Activated naive CD4-positive, alpha-beta T cell treated with anti-CD3 and anti-CD28 coated beads for 36 hours (primary cell): ENCODE measurements around the gene ANKRD22. TPM values are rescaled to one million over a fixed set of nuclear protein-coding genes. Genes with fewer than 3 reads are reported as not detected.

Source experiments
- CTCF ChIA-PET: fragments of 350-600 bp; sonication (Branson Sonifier 250); formaldehyde crosslinking; loops from one replicate; lab custom pipeline; 2021; ENCODE audit warnings: antibody characterized with exemption; lab: Charles Lee
- DNase-seq: peaks from one replicate; pipeline ENCODE4 v3.0.0-alpha.2; 2020
- H3K27ac Mint-ChIP-seq: one replicate; pipeline ENCODE4 v1.8.0; 2021; ENCODE audit warnings: mild to moderate bottlenecking, mixed read lengths
- H3K27me3 Mint-ChIP-seq: one replicate; pipeline ENCODE4 v1.8.0; 2021; ENCODE audit warnings: low read depth, mixed read lengths
- H3K36me3 Mint-ChIP-seq: one replicate; pipeline ENCODE4 v1.8.0; 2021; ENCODE audit warnings: low read depth, mixed read lengths
- H3K4me1 Mint-ChIP-seq: one replicate; pipeline ENCODE4 v1.8.0; 2021; ENCODE audit warnings: low read depth, mixed read lengths
- H3K4me3 Mint-ChIP-seq: one replicate; pipeline ENCODE4 v1.8.0; 2021; ENCODE audit warnings: mild to moderate bottlenecking, moderate library complexity, mixed read lengths
- H3K9me3 Mint-ChIP-seq: one replicate; pipeline ENCODE4 v1.8.0; 2021; ENCODE audit warnings: mixed read lengths
- intact Hi-C: fragments of 100-400 bp; cut with micrococcal nuclease; formaldehyde crosslinking; loops from one replicate; pipeline ENCODE4 v1.15.1; 2023
- total RNA-seq, 2 experiments: library from RNA; stranded (reverse); gene quantifications; one replicate each; pipeline ENCODE4 v1.2.3, GENCODE V29; 2021

Gene ANKRD22
- total RNA-seq, 2 experiments from 2014 or later = 0.12 TPM; not detected in 1

- CTCF ChIA-PET = no interaction called here
- Mint-ChIP-seq H3K4me1 (peaks cover 16% of the 10 kb centered on the region), H3K9me3 (no peaks in the 10 kb centered on the region), H3K27me3 (peaks cover 3% of the 10 kb centered on the region), H3K27ac (no peak overlapping the region), H3K4me3 (no peak overlapping the region), H3K36me3 (no peaks in the 10 kb centered on the region)
- intact Hi-C loops = no loop called here
- no peak for DNase-seq
Observed at GRCh38 chr10:88874281-88874680, 22.6 kb upstream of the ANKRD22 start.

- intact Hi-C loops = no loop called here
- no peak overlapping the region for H3K27ac Mint-ChIP-seq
- H3K36me3 Mint-ChIP-seq = no peaks in the 10 kb centered on the region
- no peak for DNase-seq
- H3K27me3 Mint-ChIP-seq = peaks cover 3% of the 10 kb centered on the region
- CTCF ChIA-PET = no interaction called here
- H3K4me1 Mint-ChIP-seq = peaks cover 12% of the 10 kb centered on the region
- no peak overlapping the region for H3K4me3 Mint-ChIP-seq
- H3K9me3 Mint-ChIP-seq = no peaks in the 10 kb centered on the region
Observed at GRCh38 chr10:88873757-88874156, 22.1 kb upstream of the ANKRD22 start.

GRCh38 chr10:88870089-88870488 is 18.4 kb upstream of the ANKRD22 start:
- Mint-ChIP-seq H3K4me3 (no peak overlapping the region), H3K27me3 (peaks cover 3% of the 10 kb centered on the region), H3K36me3 (no peaks in the 10 kb centered on the region), H3K27ac (no peak overlapping the region), H3K4me1 (no peaks in the 10 kb centered on the region), H3K9me3 (no peaks in the 10 kb centered on the region)
- intact Hi-C loops = no loop called here
- no peak for DNase-seq
- CTCF ChIA-PET = interaction anchor here (0.6 to 1.4 kb wide), 4 partner anchors 35 to 63 kb away, joined by 4 to 9 read pairs (median 4); no protein-coding TSS in a partner anchor

- no peak overlapping the region for H3K27ac Mint-ChIP-seq
- no peak for DNase-seq
- intact Hi-C loops = no loop called here
Observed at GRCh38 chr10:88866454-88866853, 14.8 kb upstream of the ANKRD22 start.

GRCh38 chr10:88865281-88865876 is 13.7 kb upstream of the ANKRD22 start:
- Mint-ChIP-seq H3K27ac (no peak overlapping the region), H3K36me3 (no peaks in the 10 kb centered on the region), H3K4me3 (no peak overlapping the region), H3K27me3 (peaks cover 15% of the 10 kb centered on the region), H3K9me3 (no peaks in the 10 kb centered on the region), H3K4me1 (no peaks in the 10 kb centered on the region)
- no peak for DNase-seq
- intact Hi-C loops = loop anchor here (1.0 kb wide), 3 partner anchors 30 to 177 kb away; no protein-coding TSS in a partner anchor
- CTCF ChIA-PET = interaction anchor here (0.6 to 1.8 kb wide), 6 partner anchors 29 to 301 kb away, joined by 3 to 16 read pairs (median 3); no protein-coding TSS in a partner anchor

More at GRCh38 chr10:88866454-88866853, 14.8 kb upstream of the ANKRD22 start:
- no peak overlapping the region for H3K4me3 Mint-ChIP-seq
- H3K4me1 Mint-ChIP-seq = no peaks in the 10 kb centered on the region
- H3K9me3 Mint-ChIP-seq = no peaks in the 10 kb centered on the region
- H3K27me3 Mint-ChIP-seq = peaks cover 14% of the 10 kb centered on the region
- no peaks in the 10 kb centered on the region for H3K36me3 Mint-ChIP-seq
- CTCF ChIA-PET = no interaction called here

GRCh38 chr10:88861036-88861435 is 9.4 kb upstream of the ANKRD22 start:
- CTCF ChIA-PET = no interaction called here
- H3K27me3 Mint-ChIP-seq = peaks cover 15% of the 10 kb centered on the region

GRCh38 chr10:88858491-88858890 is 6.8 kb upstream of the ANKRD22 start:
- no peak overlapping the region for H3K27ac Mint-ChIP-seq
- CTCF ChIA-PET = interaction anchor here (3.0 kb wide), 1 partner anchor 23 kb away, joined by 21 read pairs; no protein-coding TSS in a partner anchor
- no peaks in the 10 kb centered on the region for H3K9me3 Mint-ChIP-seq
- H3K4me1 Mint-ChIP-seq = peaks cover 4% of the 10 kb centered on the region
- H3K36me3 Mint-ChIP-seq = no peaks in the 10 kb centered on the region
- intact Hi-C loops = loop anchor here (1.0 kb wide), 1 partner anchor 10 kb away; no protein-coding TSS in a partner anchor
- peaks cover 10% of the 10 kb centered on the region for H3K27me3 Mint-ChIP-seq
- no peak for DNase-seq
- H3K4me3 Mint-ChIP-seq = no peak overlapping the region

More at GRCh38 chr10:88861036-88861435, 9.4 kb upstream of the ANKRD22 start:
- Mint-ChIP-seq H3K9me3 (no peaks in the 10 kb centered on the region), H3K4me3 (no peak overlapping the region), H3K4me1 (peaks cover 4% of the 10 kb centered on the region), H3K27ac (no peak overlapping the region), H3K36me3 (no peaks in the 10 kb centered on the region)
- intact Hi-C loops = no loop called here
- DNase-seq = no peak

GRCh38 chr10:88857831-88858230 is 6.2 kb upstream of the ANKRD22 start:
- Mint-ChIP-seq H3K27me3 (peaks cover 5% of the 10 kb centered on the region), H3K27ac (no peak overlapping the region), H3K4me3 (no peak overlapping the region), H3K36me3 (no peaks in the 10 kb centered on the region), H3K9me3 (no peaks in the 10 kb centered on the region), H3K4me1 (peaks cover 4% of the 10 kb centered on the region)
- intact Hi-C loops = loop anchor here (1.0 kb wide), 1 partner anchor 10 kb away; no protein-coding TSS in a partner anchor
- no peak for DNase-seq
- CTCF ChIA-PET = interaction anchor here (0.8 to 3.0 kb wide), 3 partner anchors 22 to 360 kb away, joined by 3 to 21 read pairs (median 4); no protein-coding TSS in a partner anchor

GRCh38 chr10:88854684-88855083 is 3.0 kb upstream of the ANKRD22 start:
- intact Hi-C loops = no loop called here
- CTCF ChIA-PET = no interaction called here
- Mint-ChIP-seq H3K27ac (no peak overlapping the region), H3K4me1 (peaks cover 4% of the 10 kb centered on the region), H3K36me3 (no peaks in the 10 kb centered on the region), H3K4me3 (no peak overlapping the region), H3K27me3 (peaks cover 2% of the 10 kb centered on the region), H3K9me3 (no peaks in the 10 kb centered on the region)
- no peak for DNase-seq

- Mint-ChIP-seq H3K27me3 (peaks cover 2% of the 10 kb centered on the region), H3K4me1 (peaks cover 13% of the 10 kb centered on the region), H3K9me3 (no peaks in the 10 kb centered on the region), H3K4me3 (no peak overlapping the region), H3K36me3 (no peaks in the 10 kb centered on the region), H3K27ac (no peak overlapping the region)
- intact Hi-C loops = no loop called here
- no peak for DNase-seq
- CTCF ChIA-PET = interaction anchor here (2.0 to 2.1 kb wide), 2 partner anchors 17 to 80 kb away, joined by 5 to 16 read pairs; no protein-coding TSS in a partner anchor
Observed at GRCh38 chr10:88853155-88853881, 1.7 kb upstream of the ANKRD22 start.

- intact Hi-C loops = no loop called here
- Mint-ChIP-seq H3K4me1 (peaks cover 13% of the 10 kb centered on the region), H3K27me3 (peaks cover 2% of the 10 kb centered on the region), H3K36me3 (no peaks in the 10 kb centered on the region), H3K4me3 (no peak overlapping the region), H3K27ac (no peak overlapping the region), H3K9me3 (no peaks in the 10 kb centered on the region)
- CTCF ChIA-PET = interaction anchor here (2.0 to 2.1 kb wide), 2 partner anchors 16 to 81 kb away, joined by 5 to 16 read pairs; no protein-coding TSS in a partner anchor
- no peak for DNase-seq
Observed at GRCh38 chr10:88852327-88852726, 683 bp upstream of the ANKRD22 start.

- no peak overlapping the region for H3K27ac Mint-ChIP-seq
- no peak overlapping the region for H3K4me3 Mint-ChIP-seq
- no peak for DNase-seq
- intact Hi-C loops = no loop called here
- H3K9me3 Mint-ChIP-seq = no peaks in the 10 kb centered on the region
- H3K27me3 Mint-ChIP-seq = peaks cover 2% of the 10 kb centered on the region
- H3K4me1 Mint-ChIP-seq = peaks cover 13% of the 10 kb centered on the region
- CTCF ChIA-PET = interaction anchor here (1.3 kb wide), 1 partner anchor 15 kb away, joined by 4 read pairs; no protein-coding TSS in a partner anchor
- H3K36me3 Mint-ChIP-seq = no peaks in the 10 kb centered on the region
Observed at GRCh38 chr10:88850712-88851111, 932 bp downstream of the ANKRD22 start.
